Adipose tissue (tissue), 3 donors: ENCODE results near the gene DLG2. TPM values are rescaled to one million over a fixed set of nuclear protein-coding genes. Genes with fewer than 3 reads are reported as not detected.

ENCODE experiments used
- H3K27ac ChIP-seq: one replicate; pipeline ENCODE4 v1.5.1; 2013; ENCODE audit warnings: low read depth, low read length
- WGBS, 3 donors: extraction: QIAGEN DNeasy Blood & Tissue Kit; methylation state at CpG; one replicate each; pipeline ENCODE4 v1.1.7; 2013; 5-methylcytosine and 5-hydroxymethylcytosine counted together
- polyA plus RNA-seq, 3 donors: library from polyadenylated mRNA; stranded (reverse); fragments of 200-250 nt; gene quantifications; one replicate each; pipeline ENCODE4 v1.2.3, GENCODE V29; 2013
- donor health status: healthy with polysubstance abuse.
- donor health status: Bipolar disorder and iron deficiency.
- donor health status: healthy.

DLG2 gene
- polyA plus RNA-seq, 3 donors, result 0.51 to 1.7 (median 0.91) TPM

DNA sequence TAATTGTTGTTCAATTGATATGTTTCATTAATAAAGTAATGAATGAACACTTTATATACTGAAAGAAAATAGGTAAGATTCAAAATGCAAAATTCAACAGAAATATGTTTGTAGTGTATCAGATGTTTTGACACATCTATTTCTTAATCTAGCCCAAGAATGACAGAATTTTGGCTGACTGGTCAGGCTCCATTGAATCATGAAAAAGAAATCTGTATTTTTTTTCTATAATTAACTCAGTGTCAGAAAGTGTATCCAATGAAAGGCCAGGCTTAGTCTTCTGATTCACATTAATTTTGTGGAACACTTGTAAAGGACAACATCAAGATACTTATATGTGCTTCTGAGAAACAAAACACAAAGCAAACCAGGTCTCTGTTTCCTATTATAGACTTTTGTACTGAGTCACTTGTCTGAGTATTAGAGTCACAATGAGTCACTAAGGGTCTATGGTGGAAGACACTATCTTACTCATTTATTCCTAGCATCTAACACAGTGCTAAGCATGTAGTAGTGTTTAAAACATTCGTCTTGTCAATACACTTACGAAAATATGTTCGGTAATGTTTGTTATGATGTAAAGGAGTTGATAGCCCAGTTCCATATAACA, 2043.3 kb downstream of the DLG2 start:
- no peak overlapping the region for H3K27ac ChIP-seq
- WGBS, 3 donors, result 82 to 89% (median 88%) methylated on average over 3 of the region's 3 CpGs

DNA sequence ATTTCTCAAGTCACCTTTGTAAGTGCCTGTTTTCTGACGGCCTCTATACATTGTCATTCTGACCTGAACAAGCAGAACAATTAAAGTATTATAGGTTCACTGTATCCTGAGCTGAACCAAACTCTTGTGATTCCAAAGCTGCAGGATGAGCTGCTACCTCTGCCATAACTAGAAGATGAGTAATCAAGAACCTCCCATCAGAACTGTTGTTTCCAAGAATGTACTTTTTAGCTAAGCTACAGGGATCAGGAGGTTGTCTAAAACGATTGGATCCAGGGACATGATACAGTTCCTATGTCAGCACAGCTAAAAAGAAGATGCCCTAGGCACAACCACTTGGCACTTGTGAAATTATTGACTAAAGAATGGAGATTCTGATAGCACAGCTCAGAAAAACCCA, 2052.6 kb downstream of the DLG2 start:
- no peak overlapping the region for H3K27ac ChIP-seq
- 67 to 80% (median 79%) methylated on average over 2 of the region's 2 CpGs for WGBS, 3 donors

DNA sequence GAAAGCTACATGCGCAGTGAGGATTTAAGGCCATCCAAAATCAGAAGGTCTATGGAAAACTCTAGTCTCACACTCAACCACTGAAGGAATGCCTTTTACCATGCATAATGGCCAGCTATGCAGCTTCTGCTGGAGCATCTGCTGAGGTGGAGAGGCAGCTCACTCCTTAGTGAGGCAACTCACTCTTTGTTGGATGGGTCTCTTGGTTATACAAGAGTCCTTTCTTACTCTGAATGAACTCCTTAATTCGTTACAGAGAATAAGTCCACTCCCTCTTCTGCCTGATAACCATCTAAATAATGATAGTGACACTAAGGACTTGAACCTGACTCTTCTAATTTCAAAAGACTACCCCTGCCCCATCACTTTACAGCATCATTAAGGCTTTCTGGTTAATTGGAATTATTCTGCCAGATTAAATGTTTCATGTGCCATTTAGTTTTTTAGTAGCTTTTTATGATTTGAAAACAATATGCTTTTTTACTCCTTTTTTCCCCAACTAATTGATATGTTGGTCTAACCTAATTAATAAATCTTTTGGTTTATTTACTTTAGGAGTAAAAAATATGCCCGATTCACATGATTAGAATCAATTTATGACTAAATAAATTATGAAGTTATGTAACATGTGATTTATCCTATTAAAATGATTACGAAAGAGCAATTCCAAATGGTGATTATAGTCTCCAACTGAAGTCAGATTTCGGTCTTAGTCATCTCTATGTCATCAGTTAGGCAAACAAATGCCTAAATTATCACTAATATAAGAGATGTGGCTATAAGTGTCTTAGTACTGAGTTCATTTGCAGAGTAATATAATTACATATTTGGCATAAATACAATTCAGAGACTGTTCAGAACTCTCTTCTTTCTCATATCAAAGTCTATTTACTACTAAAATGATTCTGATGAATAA, 2054.3 kb downstream of the DLG2 start:
- 69 to 78% (median 75%) methylated on average over 5 of the region's 5 CpGs for WGBS, 3 donors
- H3K27ac ChIP-seq, result no peak overlapping the region

DNA sequence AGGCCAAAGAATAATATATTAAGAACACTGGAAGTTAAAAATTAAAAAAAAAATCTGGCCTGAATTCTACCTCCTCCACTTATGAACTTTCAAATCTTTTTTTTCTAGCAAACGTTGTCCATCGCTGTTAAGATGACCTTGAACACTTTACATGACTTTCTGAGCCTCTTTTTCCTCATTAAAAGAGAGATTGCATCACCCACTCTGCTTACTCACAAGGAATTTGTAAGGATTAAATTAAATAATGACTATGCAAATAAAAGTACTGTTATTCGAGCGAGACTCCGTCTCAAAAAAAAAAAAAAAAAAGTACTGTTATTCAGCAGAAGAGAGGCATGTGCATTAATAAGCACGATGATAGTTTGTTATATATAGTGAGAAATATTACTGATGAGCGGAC, 2055.8 kb downstream of the DLG2 start:
- H3K27ac ChIP-seq, result no peak overlapping the region
- WGBS, 3 donors, result 57 to 64% (median 63%) methylated on average over 7 of the region's 7 CpGs

DNA sequence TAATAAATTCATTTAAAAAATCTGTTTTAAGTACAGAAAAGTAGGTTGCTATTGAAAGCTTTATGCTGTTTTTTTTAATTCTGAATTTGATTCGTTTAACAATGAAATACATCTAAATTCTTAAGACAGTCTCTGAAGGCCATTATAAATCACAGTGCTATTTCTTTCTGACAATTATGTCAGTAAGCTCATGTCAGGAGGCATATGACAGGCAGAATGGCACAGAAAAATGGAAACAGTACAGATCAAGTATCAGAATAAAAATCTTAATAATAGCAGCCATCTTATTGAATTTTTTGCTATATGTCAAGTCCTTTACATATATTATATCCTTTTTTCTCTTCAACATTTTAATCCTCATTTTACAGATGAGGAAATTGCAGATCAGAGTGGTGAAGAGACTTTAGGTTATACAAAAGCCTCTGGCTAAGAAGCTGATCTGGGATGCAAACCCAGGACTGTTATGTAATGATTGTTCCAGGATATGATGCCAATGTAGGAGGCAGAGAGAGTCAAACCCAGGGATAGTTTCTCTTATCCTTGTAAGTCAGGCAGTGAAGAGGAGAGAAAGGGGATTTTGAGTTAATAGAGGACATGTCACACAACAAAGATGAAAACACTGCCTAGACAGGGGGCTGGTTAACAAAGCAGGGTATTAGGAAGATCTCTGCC, 2057.9 kb downstream of the DLG2 start:
- H3K27ac ChIP-seq, result no peak overlapping the region
- WGBS, 3 donors, result 68 to 77% (median 71%) methylated on average over 1 of the region's 1 CpG

DNA sequence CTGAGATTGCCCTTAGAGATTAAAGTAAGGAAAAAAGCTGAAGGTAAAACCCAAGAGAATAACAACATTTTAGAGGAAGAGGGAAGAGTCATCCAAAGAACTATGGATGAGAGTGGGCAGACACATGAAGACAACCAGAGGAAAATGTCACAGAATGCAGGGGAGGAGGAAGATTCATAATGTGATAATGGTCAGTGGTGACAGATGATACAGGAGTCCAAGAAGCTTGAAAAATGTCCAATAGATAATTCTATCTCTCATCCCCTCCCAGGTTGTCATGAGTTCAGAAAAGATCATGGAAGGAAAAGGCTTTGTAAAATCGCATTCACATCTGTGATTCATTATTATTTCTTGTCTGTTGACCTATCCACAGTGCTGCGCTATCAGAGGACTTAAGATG, 2058.6 kb downstream of the DLG2 start:
- 70 to 86% (median 82%) methylated on average over 2 of the region's 2 CpGs for WGBS, 3 donors
- no peak overlapping the region for H3K27ac ChIP-seq

DNA sequence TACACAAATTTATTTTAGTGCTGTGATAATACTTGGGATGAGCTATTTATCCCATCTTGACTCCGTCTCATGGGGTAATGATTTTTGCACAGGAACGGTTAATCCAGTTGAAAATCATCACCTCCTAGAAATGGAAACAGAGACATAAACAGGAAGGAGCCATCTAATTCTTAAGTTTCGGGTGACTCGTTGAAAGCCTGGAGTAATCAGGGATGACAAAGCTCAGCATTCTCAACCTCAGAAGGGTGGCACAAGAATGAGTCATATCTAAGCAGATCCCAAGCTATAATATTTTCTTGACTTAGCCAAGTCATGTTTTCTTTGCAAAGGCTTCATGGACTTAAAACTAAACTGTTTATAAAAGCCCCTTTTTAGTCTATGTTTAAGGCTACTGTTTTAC, 2060.2 kb downstream of the DLG2 start:
- no peak overlapping the region for H3K27ac ChIP-seq
- 70 to 89% (median 71%) methylated on average over 4 of the region's 4 CpGs for WGBS, 3 donors

DNA sequence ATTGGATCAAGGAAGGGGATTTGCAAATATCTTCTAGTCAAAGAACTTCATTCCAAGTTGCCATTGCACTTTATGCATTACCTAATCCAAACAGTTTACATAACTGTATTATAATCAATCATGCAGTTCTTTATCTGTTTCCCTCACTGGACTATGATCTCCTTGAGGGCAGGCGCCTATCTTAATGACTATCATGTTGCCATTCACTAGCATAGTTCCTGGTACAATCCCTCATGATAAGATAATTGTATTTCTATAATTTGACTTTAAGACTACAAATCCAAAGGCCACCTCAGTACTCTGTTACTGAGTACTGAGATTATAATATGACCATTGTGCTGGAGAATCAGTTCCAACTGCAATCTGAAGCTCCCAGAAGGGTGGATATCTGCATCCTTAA, 2062.3 kb downstream of the DLG2 start:
- 82 to 97% (median 90%) methylated on average over 1 of the region's 1 CpG for WGBS, 3 donors
- no peak overlapping the region for H3K27ac ChIP-seq

DNA sequence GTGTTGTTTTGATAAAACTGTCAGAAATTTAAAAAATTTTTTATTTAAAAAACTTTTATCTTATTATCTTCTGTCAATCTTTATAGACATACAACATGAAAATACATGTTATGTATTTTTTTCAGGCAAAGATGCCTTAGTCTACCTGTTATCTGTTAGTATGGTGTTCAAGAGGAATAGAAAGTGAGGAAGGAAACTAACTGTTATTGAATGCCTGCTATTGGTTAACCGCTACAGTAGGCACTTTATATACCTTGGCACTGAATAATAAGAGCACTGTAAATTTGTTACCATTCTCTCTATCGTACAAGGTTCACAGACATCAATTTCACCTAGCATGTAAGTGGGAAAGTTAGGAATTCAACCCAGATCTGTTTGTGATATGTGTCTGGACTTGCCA, 2068.9 kb downstream of the DLG2 start:
- 89 to 95% (median 92%) methylated on average over 2 of the region's 2 CpGs for WGBS, 3 donors
- H3K27ac ChIP-seq, result no peak overlapping the region

DNA sequence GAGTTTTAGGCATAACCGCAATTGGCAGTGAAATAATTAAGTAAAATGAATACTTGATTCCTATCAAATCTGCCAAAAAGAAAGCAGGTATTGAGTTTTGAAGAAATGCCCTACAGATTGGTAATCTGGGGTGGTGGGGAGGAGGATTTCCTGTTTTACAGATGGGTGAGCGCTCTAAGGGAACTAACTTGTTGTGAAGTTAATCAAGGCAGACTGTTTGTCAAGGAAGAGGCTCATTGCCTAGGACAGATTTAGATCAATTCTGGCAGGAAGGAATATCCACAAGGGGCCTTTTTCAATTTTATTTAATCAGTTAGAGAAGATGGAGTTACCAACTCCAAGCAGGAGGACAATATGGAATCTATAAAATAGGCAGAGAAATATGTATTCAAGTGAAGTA, 2069.5 kb downstream of the DLG2 start:
- H3K27ac ChIP-seq, result no peak overlapping the region
- WGBS, 3 donors, result 73 to 92% (median 78%) methylated on average over 2 of the region's 2 CpGs

DNA sequence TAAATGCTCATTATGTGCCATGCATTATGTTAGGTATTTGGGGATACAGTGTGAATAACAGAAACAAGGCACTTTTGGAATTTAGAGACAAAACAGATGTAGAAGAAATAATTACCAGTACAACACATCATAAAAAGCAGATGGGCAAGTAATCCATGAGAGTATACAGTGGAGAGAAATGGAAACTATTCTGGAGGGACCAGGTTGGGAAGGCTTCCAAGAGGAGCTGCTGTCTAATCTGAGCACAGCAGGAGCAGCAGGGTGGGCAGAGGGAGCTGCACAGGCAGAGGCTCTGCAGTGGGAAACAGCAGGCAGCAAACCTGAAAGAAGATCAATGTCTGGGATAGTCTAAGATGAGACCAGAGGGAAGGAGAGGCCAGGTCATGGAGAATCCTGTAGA, 2072.3 kb downstream of the DLG2 start:
- H3K27ac ChIP-seq, result no peak overlapping the region

DNA sequence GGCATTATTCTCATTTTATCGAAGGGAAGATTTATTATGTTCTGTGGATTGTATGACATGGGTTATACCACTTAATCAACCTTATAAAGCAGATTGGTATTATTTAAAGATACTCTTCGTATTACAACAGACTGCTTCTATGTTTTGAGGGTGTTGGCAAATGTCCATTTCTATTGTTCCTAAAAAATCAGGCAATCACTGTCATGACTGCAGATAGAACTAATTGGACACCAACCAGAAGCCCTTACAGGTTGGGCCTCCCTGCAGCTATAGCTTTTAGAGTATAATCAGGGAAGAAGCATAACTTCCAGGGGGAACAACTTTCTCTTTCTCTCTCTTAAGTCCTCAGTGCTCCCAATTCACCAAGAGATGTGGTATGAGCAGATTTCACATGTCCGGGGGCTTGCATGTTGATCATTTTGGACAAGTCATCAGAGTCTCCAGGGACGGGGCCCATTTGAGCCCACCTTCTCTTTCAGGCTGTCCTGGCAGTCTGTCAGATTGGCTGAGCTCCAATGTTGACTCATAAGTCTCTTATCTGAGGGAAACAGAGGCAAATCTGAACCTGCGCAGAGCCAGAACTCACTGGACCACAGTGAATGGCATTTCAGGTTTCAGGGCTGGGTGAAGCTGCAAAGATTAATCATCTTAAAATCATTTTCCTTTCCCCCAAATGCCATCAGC, 2077.0 kb downstream of the DLG2 start:
- 67 to 83% (median 69%) methylated on average over 5 of the region's 5 CpGs for WGBS, 3 donors

DNA sequence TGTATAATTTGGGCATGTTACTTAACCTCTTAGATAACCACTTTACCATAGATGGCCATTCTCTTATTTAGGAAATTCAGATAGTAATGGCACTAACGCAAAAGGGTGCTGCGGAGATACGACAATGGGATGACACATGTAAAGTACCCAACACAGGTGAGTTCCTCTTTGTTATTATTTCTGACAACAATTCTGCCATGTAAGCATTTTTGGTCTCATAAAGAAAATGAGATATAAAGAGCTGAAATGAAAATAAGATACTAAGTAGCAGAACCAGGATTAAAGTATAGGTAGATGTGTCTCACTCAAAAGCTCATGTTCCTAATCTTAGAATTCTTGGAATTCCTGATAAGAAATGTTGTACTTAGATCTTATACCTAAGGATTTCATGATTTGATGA, 2080.8 kb downstream of the DLG2 start:
- H3K27ac ChIP-seq, result no peak overlapping the region
- 75 to 79% (median 77%) methylated on average over 3 of the region's 3 CpGs for WGBS, 3 donors

More for the DNA sequence above, 2077.0 kb downstream of the DLG2 start:
- H3K27ac ChIP-seq, result no peak overlapping the region

DNA sequence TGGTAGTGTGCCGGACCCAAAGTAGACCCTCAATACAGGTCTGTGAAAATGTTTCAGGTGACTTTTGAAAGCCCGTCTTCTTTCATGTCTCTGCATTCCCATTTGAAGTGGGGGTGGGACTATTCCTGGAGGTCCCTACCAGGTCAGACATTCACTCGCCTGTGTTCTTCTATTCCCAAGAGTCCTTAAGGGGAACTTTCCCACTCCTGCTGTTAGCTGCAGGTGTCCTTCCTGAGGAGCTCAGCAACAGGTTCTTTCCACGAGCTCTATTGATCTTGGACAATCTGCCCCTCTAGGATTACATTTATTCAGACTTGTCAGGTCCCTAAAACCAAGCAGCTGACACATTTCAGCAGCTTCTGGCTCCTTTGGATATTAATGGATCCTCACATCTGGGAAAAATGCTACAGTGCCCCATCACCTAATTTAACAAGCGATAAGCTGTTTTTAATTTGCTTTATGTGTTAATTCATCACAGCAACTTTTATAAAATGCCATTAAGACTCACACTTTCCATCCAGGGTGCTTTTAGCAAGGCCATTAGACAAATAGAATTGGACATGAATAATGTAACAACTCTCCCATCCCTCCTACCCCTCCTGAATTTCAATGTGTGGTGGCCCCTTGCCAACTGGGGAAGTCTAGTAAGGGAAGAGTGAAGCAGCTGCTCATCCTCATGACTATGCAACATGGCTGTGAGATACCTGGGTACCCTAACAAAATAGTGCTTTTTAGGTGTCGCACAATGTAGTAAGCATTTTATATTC, 2081.5 kb downstream of the DLG2 start:
- H3K27ac ChIP-seq, result no peak overlapping the region
- WGBS, 3 donors, result 70 to 74% (median 71%) methylated on average over 6 of the region's 6 CpGs

DNA sequence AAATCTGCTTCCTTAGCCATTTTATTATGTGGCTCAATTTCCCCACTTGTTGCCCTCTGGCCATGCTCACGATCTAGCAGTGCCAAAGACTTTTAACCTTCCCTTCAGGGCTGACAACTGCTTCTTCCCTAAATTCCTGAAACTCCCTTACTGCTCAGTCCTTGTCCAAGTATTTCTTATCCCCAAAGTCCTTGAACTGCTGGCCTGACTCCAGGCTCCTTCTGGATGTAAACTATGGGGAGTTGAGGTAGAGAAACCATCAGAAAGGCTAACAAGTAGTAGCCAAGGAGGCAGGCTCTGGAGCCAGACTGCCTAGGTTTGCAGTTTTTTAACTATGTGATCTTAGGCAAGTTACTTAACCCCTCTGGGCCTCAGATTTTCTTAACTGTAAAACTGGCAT, 2082.3 kb downstream of the DLG2 start:
- 50 to 76% (median 63%) methylated on average over 1 of the region's 1 CpG for WGBS, 3 donors
- no peak overlapping the region for H3K27ac ChIP-seq

DNA sequence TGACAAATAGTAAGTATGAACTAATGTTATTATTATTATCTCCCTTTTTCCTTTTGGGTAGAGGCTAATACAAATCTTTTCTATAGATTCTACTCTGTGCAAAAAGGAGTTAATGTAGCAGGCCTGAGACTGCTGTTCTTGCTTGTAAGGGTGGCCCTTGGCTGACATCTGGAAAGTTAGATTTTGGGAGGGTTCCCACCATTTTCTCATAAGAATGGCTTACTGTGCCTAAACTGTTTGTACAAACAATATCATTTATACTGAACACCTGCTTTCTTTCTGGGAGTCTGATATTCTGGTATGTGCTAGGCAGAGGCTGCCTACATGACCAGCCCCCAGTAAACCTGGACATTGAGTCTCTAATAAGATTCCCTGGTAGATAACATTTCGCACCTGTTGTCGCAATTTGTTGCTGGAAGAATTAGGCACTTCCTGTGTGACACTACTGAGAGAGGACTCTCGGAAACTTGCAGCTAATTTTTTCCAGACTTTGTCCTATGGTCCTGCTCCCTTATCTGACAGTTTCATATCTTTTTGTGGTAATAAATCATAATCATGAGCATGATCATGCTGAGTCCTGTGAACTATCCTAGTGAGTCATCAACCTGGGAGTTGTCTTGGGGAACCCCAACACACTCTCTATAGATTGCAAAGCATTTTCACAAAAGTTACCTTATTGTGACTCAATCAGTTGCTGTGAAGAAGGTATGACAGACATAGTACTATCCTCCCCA, 2083.3 kb downstream of the DLG2 start:
- WGBS, 3 donors, result 78 to 92% (median 88%) methylated on average over 3 of the region's 3 CpGs

DNA sequence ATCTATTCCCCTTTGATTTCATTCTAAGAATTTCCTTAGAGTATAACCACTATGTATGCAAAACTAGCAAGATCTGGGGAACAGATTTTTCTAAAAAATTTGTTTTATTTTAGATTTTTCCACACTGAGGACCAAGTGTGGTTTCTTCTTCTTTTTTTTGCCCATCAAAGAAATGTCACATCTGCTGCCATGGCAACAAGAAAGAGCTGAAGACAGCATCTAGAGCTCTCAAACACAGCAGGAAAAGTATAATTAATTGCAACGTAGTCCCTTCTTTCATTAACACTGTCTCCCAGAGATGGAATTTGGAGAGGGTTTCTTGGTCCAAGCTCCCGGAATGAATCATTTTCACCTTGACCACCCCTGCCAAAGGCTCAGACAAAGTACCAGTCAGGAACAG, 2084.3 kb downstream of the DLG2 start:
- no peak overlapping the region for H3K27ac ChIP-seq
- 75 to 93% (median 81%) methylated on average over 2 of the region's 2 CpGs for WGBS, 3 donors

More for the DNA sequence above, 2083.3 kb downstream of the DLG2 start:
- no peak overlapping the region for H3K27ac ChIP-seq

DNA sequence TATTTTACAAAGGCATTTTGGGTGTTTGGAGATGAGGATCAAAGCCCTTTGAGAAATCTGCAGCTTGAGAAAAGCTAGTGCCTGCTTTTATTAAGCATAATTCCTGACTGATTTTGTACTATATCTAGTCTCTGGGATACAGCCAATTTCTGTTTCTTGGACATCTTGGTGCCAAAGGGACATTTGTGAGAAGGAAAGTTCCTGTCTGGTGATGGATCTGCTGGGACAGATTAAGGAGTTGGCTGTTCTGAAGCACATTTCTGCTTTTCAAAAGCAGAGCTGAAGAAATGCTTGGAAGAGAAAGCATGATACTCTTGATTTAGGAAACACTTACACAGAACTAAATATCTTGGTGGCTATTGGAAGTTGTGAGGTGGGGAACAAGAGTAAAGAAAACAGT, 2086.4 kb downstream of the DLG2 start:
- no peak overlapping the region for H3K27ac ChIP-seq
